Anterior cingulate cortex (tissue), 58 donors: ENCODE measurements around the gene NOC2L.
"Not testable (repeated sequence)": the region's sequence is repeated elsewhere in the genome, so short reads cannot be mapped to it uniquely, and the experiment has no call there.

ENCODE experiments used
- DNase-seq, 58 donors: peaks; one replicate each; lab custom pipeline; 2025; lab: John Stamatoyannopoulos, UW

NOC2L gene

DNA sequence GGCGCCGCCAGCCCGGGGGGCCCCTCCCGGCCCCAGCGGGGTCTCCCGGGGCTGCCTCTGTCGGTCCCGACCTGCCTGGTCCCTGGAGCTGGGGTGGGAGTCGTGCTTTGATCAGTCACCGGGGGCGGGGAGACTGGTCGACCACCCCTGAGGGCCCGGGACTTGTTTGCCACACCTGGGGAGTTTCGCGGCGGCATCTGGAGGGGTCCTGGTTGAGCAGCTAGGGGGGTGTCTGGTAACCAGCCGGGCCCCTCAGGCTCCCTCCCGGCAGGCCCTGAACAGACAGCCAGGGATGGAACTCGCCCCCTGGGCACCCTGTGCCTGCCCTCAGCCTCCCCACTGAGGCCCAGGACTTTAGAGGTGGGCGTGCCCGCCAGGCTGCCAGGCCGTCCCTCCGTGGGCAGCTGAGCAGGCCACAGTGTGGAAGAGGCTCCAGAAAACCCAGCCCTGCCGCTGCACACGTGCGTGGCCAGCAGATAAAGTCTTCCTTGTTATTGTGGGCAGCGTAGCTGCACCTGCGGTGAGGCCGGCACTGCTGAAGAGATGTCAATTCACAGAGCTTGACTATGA, 48.7 kb downstream of the NOC2L start:
- DNase-seq = no peak

DNA sequence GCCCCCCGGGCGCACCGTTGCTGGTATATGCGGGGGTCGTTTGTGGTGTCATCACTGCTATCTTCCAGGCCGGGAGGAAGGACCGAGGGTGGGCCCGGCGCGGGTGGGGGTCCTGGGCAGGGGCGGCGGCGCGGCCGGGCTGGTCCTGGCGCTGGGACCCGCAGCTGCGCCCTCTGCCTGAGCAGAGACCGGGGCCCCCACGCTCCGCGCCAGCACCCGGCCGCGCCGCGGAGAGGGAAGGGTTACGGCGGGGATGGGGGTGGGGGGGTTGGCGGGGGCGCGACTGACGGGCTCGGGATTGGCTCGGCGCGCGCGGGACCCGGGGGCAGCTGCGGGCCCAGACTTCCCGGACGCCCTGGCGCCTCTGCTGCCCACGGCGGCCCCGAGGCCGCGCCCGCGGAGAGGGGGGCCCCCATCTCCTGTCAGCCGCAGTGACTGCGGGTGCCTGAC, 49.2 kb downstream of the NOC2L start:
- no peak for DNase-seq

DNA sequence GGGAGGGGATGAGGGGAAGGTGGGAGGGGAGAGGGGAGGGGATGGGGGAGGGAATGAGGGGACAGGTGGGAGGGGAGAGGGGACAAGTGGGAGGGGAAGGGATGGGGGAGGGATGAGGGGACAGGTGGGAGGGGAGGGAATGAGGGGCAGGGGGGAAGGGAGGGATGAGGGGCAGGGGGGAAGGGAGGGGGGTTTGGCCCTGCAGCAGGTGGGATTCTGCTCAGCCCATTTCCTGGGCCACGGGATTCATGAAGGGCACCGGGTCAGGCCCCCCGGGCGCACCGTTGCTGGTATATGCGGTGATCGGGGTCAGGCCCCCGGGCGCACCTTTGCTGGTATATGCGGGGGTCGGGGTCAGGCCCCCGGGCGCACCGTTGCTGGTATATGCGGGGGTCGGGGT, 50.4 kb downstream of the NOC2L start:
- no peak for DNase-seq

DNA sequence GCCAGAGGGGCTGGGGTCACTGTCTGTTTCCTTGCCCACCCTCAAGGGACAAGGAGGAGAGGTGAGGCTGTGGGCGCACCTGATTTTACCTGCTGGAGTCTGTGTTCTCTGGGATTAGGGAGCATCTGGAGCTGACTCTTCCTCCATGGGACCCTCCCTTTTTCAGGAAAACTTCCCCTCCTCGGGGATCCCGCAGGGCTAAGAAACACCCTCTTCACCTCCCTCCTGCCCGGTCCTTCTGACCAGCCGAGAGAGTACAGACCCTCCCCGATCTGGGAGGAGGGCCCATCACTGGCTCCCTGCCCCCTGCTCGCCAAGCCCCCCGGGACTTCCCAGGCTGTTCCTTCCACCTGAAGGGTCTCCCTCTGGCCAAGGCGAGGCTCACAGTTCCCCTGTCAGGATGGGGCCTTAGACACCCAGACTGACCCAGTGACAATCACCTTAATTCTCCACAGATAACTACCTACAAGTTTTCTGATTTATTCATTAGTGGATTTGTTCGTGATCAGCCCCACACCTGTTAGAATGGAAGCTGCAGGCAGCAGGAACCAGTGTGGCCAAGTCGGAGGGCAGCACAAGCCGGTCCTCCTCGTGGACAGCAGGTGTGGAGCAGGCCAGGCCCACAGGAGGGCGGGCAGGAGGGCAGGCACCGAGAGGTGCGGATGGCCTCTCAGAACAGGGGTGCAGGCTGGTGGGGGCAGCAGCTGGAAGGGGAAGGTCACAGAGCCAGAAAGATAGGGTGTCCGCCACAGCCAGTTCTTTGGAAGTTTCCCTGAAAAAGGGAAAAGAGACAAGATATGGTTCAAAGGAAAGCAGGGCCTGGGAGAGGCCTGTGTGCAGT, 51.2 kb downstream of the NOC2L start:
- no peak for DNase-seq

DNA sequence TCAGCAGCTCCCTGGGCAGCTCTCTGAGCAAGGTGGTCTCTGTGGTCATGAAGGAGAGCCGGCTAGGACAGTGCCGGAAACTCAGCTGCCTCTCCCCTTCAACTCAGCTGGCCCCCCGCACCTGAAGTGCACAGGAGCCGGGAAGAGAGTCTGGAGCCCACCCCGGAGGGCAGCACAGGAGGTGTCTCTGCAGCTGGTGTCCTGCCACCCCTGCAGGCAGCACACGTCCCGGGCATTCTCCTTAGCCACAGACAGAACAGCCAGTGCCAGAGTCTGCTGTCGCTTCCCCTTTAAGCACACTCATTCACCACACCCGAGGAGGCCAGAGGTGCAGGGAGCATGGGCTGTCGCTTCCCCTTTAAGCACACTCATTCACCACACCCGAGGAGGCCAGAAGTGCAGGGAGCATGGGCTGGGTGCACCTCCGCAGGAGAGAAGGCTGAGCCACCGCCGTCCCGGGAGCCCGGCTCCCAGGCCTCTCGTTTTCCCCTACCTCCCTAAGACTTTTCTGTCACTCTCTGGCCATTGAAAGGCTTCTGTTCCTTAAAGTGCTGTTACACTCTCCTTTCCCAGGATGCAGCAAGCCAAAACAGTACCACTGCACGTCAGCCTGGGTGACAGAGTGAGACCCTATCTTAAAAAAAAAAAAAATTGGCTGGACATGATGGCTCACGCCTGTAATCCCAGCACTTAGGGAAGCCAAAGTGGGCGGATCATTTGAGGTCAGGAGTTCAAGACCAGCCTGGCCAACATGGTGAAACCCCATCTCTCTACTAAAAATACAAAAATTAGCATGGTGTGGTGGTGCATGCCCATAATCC, 52.2 kb downstream of the NOC2L start:
- DNase-seq = no peak

DNA sequence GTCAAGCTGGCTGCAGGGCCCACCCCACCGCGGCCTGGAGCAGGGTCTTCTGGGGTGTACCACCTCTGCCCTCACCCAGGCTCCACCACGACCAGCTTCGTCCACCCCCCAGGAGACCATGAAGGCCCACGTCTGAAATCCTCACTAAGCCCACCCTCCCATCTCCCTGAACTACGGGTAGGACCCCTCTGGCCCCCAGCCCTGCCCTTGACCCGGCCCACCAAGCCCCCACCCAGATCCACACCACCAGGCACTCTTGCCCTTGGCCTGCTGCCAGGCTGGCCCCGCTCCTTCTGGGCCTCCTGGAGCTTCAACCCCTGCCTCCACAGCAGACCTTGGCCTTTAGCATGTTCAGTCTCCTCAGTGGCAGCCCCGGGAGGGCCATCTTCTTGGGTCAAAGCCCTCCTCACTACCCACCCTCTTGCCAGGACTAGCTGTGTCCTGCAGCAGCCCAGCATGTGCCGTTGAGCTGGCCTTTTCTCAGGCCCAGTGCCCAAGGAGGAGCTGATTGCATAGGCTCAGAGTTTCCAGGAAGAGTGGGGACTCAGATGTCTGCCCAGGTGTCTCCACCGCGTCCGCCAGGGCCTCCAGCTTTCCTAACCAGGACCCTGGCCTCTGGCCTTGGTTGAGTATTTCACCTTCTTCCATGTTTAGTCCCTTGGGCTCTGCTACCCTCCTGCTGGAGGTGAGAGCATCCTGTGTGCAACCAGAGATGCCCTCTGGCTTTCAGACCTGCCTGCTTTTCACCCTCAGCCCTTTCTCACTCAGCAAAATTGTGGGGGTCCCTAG, 53.1 kb downstream of the NOC2L start:
- no peak for DNase-seq

DNA sequence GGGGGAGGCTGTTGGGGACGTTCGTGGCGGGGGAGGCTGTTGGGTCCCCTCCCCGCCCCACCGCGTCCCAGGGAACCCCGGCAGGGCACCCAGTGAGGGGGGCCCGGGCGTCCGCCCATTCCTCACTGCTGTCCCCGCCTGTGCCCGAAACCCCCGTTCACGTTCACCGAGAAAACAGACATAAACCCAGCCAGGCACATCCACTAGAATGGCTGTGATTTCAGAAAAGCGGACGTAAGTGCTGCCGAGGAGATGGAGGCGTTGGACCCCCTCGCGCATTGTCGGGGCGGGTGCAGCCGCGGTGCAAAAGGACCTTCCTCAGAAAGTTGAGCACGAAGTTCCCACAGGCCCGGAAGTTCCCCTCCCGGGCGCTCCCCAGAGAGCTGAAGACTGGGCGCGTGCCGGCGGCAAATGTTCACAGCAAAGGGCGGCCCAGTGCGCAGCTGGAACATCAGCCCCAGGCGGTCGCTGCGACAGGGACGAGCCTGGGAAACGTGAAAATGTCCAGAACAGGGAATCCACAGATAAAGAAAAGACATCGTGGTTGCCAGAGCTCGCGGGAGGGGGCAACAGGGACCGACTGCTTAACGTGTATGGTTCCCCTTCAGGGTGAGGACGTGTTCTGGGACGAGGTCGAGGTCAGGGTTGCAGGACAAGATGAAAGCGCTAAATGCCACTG, 53.8 kb downstream of the NOC2L start:
- DNase-seq = no peak

DNA sequence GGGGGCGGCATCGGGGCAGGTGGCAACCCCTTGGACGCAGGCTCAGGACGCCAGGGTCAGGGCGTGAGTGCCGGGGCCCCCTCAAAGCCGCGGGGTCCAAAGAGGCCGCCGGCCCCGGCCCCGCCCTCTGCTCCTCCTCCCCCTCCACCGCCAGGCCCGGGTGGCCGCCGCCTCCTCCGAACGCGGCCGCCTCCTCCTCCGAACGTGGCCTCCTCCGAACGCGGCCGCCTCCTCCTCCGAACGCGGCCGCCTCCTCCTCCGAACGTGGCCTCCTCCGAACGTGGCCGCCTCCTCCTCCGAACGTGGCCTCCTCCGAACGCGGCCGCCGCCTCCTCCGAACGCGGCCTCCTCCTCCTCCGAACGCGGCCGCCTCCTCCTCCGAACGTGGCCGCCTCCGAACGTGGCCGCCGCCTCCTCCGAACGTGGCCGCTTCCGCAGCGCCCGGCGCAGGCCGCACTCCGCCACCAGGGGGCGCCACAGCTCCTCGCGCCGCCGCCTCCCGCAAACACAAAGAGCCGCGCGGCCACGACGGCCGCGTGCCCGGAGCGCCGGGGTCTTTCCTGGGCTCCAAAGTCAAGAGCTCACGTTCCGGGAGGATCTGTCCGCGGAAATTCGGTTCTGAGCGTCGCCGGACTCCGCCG, 54.6 kb downstream of the NOC2L start:
- peak in 46 of 58 donors; percentile 26 to 83 (median 53) for DNase-seq

DNA sequence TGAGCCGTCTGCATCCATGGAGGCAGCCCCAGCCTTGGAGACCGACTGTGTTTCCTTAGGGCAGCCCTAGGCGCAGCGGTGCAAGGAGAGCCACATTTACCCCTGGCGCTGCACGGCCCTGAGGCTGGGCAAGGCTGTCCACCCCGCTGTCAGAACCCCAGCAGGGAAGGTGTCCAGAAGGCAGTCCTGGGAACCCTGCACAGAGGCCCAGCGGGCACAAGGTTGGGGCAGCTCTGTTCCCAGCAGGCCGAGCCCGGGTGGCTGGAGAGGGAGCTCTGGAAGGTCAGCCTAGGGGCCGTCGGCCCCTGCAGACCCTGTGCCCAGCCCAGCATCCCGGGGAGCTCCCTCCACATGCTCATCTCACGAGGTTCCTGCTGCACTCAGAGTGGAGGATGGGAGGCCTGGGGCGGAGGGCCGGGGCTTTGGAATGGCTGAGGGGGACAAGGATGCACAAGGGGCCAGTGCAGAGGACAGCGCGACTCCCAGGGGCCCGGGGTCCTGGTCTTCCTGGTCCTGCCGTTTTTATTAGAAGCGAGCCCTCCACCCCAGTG, 55.3 kb downstream of the NOC2L start:
- no peak for DNase-seq

DNA sequence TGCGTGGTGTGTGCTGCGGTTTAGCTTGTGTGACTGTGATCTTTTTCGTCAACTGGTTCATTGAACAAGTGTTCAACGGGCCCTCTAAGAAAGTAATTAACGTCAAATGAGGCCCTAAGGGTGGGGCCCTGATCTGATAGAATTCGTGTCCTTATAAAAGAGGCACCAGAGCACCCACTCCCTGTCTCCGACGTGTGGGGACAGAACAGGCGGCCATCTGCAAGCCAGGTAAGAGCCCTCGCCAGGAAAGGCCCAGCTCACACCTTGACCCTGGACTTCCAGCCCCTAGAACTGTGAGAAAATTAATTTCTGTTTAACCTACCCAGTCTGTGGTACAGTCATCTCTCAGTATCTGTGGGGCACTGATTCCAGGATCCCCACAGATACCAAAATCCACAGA, 55.8 kb downstream of the NOC2L start:
- no peak for DNase-seq

DNA sequence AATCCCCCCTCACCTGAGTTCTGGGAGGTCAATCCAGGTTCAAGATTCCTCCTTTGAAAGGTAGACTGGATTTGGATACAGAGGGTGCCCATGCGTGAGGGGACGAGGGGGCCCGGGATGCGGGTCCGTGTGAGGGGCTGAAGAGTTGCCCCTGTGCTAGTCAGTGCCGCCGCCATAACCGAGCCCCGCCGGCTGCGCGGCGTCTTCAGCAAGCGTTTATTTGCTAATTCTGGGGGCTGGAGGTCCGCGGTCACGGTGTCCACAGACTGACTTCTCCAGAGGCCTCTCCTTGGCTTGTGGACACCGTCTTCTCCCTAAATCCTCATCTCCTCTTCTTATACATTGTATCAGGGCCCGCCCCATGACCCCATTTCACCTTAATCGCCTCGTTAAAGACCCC, 56.3 kb downstream of the NOC2L start:
- DNase-seq = no peak

DNA sequence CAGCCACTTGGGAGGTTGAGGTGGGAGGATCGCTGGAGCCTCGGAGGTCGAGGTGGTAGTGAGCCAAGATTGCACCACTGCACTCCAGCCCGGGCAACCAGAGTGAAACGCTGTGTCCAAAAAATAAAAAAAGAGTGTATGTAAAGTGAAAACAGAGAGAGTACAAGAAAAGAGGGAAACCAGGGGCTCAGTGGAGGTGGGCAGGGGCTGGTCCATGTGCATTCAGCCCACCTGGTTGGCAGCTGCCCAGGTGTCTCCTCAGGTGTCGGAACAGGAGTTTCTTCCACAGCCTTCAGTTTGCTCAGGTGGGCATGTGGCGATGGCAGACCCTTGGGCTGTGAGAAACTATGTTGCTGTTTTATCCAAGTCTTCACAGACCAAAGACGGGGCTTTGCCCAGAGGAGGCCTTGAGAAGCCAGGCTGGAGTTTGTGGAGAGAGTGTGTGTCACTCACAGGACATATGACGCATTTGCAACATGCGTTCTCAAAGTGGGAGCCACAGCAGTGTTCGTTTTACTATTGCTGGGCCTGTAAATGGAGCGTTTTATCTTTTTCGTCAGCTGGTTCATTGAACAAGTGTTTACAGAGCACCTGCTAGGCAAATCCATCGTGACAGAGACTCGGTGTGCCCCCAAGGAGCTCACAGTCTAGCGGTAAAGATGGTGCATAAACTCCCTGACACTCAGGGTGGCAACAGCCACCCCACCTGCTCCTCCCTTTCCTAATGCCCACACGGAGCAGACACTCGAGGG, 57.8 kb downstream of the NOC2L start:
- DNase-seq = no peak

DNA sequence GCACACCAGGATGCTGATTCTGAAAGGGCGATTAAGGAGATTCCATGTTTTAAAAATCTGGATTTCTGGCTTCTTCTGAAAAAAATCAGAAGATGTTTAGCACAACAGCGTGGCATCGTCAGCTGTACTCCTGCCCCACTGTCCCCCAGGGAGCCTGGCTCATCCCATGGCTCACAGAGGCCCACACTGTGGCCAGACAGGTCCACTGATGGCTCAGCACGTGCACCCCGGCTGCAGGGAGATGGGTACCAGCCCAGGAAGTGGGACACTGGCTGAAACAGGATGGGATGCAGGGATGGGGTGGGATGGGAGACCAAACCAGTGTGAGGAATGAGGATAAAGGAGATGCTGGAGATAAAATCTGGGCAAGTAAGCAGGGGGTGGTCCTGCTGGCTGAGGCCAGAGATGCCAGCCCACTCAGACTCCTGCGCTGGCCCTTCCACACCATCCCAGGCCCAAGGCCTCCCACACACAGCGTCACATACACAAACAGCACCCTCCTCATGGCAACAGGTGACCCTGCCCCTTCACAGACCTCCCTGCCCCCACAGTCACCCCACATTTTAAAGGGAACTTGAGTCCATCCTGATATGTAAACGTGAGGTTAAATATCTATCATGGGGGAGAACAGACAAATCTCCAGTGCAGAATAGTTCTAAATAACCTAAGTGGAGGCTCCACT, 59.3 kb downstream of the NOC2L start:
- DNase-seq = no peak

DNA sequence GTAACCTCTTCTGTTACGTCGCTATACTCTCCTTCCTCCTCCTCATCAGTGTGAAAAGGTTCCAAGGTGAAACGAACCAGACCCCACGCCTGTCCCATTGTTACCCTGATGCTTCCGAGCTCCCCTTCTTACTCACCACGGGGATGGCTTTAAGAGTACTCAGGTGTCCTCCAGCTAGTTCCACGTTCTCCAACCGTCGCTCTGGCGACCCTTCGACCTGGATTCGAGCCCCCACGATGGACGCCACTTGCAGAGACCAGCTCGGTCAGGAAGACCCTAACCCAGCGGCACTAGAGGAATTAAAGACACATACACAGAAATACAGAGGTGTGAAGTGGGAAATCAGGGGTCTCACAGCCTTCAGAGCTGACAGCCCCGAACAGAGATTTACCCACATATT, 61.1 kb downstream of the NOC2L start:
- DNase-seq = not testable (repeated sequence)

DNA sequence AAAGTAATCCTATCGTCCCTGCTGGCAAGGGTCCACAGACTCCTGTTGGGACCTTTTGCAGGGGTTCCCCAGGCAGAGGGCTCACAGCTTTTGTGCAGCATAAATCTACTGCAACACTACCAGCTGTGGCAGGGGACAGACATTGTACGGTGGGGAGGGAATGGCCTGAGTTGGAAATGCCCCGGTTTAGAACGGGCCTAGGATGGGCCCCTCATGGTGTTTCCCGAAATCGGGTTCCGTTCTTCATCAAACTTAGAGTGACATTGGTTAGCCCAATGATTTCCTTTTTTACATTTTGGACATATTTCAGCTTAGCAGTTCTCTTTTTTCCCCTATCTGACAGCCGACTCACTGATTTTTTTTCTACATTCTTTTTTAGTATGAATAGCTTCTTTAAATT, 61.8 kb downstream of the NOC2L start:
- DNase-seq = no peak
